Measurements from ENCODE around the gene IGF1R. TPM values are rescaled to one million over a fixed set of nuclear protein-coding genes. Genes with fewer than 3 reads are reported as not detected.
"Not testable (repeated sequence)": the region's sequence is repeated elsewhere in the genome, so short reads cannot be mapped to it uniquely, and the experiment has no call there.

The IGF1R gene
- total RNA-seq, 6 donors from 2014 or later = 31.0 to 142 (median 63.8) TPM

- ATAC-seq (ENCODE audit: low FRiP score in 2 of 2) (no peak), DNase-seq (no peak)
- no peaks in the 10 kb centered on the region for H3K27me3 ChIP-seq
- H3K36me3 ChIP-seq = peaks cover 0 to 85% (median 51%) of the 10 kb centered on the region in 4 donors
- peaks cover 0 to 10% (median 2%) of the 10 kb centered on the region in 4 donors for H3K4me1 ChIP-seq
- H3K27ac ChIP-seq = no peak overlapping the region
- TF ChIP-seq POLR2A (IDR thresholded peaks at IDR 0.05) (no peak), POLR2AphosphoS5 (IDR thresholded peaks at IDR 0.05) (no peak), EP300 (IDR thresholded peaks at IDR 0.05) (no peak)
- TF ChIP-seq, protein P1, sequence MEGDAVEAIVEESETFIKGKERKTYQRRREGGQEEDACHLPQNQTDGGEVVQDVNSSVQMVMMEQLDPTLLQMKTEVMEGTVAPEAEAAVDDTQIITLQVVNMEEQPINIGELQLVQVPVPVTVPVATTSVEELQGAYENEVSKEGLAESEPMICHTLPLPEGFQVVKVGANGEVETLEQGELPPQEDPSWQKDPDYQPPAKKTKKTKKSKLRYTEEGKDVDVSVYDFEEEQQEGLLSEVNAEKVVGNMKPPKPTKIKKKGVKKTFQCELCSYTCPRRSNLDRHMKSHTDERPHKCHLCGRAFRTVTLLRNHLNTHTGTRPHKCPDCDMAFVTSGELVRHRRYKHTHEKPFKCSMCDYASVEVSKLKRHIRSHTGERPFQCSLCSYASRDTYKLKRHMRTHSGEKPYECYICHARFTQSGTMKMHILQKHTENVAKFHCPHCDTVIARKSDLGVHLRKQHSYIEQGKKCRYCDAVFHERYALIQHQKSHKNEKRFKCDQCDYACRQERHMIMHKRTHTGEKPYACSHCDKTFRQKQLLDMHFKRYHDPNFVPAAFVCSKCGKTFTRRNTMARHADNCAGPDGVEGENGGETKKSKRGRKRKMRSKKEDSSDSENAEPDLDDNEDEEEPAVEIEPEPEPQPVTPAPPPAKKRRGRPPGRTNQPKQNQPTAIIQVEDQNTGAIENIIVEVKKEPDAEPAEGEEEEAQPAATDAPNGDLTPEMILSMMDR (IDR thresholded peaks at IDR 0.05) = no peak
- no peak overlapping the region for H3K4me3 ChIP-seq
- 92 to 93% methylated on average over 3 of the region's 3 CpGs for WGBS, 2 donors
- peaks cover 0 to 9% (median 3%) of the 10 kb centered on the region in 4 donors for H3K9me3 ChIP-seq
Measured at GRCh38 chr15:98959640-98960007, 311.3 kb downstream of the IGF1R start.

DNA sequence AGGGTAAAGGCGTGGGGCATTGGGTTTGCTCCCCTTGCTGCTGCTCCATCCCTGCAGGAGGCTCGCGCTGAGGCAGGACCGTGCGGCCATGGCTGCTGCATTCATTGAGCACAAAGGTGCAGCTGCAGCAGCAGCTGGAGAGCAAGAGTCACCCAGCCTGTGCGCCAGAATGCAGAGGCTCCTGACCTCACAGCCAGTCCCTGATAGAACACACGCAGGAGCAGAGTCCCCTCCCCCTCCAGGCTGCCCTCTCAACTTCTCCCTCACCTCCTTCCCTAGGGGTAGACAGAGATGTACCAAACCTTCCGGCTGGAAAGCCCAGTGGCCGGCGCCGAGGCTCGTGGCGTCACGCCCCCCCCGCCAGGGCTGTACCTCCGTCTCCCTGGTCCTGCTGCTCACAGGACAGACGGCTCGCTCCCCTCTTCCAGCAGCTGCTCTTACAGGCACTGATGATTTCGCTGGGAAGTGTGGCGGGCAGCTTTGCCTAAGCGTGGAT lies 312.3 kb downstream of the IGF1R start:
- Histone ChIP-seq H3K27ac (no peak overlapping the region), H3K9me3 (peaks cover 0 to 9% (median 3%) of the 10 kb centered on the region in 4 donors), H3K4me3 (no peak overlapping the region), H3K4me1 (peaks cover 0 to 7% (median 0%) of the 10 kb centered on the region in 4 donors), H3K27me3 (no peaks in the 10 kb centered on the region), H3K36me3 (peaks cover 0 to 77% (median 51%) of the 10 kb centered on the region in 4 donors)
- ATAC-seq (ENCODE audit: low FRiP score in 2 of 2) = no peak
- WGBS, 2 donors = 94 to 97% methylated on average over 18 to 21 of the region's 21 CpGs
- DNase-seq = peak in 1 of 2 donors; percentile 72
- TF ChIP-seq EP300 (IDR thresholded peaks at IDR 0.05) (no peak), POLR2AphosphoS5 (IDR thresholded peaks at IDR 0.05) (no peak), POLR2A (IDR thresholded peaks at IDR 0.05) (no peak)
- TF ChIP-seq, protein P1 (IDR thresholded peaks at IDR 0.05) = no peak

DNA sequence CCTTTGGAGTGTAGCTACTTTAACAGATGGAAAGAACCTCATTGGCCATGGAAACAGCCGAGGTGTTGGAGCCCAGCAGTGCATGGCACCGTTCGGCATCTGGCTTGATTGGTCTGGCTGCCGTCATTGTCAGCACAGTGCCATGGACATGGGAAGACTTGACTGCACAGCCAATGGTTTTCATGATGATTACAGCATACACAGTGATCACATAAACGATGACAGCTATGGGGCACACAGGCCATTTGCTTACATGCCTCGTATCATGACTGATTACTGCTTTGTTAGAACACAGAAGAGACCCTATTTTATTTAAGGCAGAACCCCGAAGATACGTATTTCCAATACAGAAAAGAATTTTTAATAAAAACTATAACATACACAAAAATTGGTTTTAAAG lies 315.1 kb downstream of the IGF1R start:
- H3K27me3 ChIP-seq = no peaks in the 10 kb centered on the region
- peaks cover 0 to 9% (median 3%) of the 10 kb centered on the region in 4 donors for H3K9me3 ChIP-seq
- no peak overlapping the region for H3K4me3 ChIP-seq
- DNase-seq = no peak
- 84 to 96% methylated on average over 8 of the region's 8 CpGs for WGBS, 2 donors
- peaks cover 0 to 51% (median 35%) of the 10 kb centered on the region in 4 donors for H3K36me3 ChIP-seq
- no peak for ATAC-seq (ENCODE audit: low FRiP score in 2 of 2)
- H3K4me1 ChIP-seq = no peaks in the 10 kb centered on the region
- no peak overlapping the region for H3K27ac ChIP-seq
- TF ChIP-seq EP300 (IDR thresholded peaks at IDR 0.05) = no peak
- TF ChIP-seq, protein P1 (IDR thresholded peaks at IDR 0.05) = no peak
- TF ChIP-seq POLR2A (IDR thresholded peaks at IDR 0.05) = no peak
- TF ChIP-seq POLR2AphosphoS5 (IDR thresholded peaks at IDR 0.05) = no peak

DNA sequence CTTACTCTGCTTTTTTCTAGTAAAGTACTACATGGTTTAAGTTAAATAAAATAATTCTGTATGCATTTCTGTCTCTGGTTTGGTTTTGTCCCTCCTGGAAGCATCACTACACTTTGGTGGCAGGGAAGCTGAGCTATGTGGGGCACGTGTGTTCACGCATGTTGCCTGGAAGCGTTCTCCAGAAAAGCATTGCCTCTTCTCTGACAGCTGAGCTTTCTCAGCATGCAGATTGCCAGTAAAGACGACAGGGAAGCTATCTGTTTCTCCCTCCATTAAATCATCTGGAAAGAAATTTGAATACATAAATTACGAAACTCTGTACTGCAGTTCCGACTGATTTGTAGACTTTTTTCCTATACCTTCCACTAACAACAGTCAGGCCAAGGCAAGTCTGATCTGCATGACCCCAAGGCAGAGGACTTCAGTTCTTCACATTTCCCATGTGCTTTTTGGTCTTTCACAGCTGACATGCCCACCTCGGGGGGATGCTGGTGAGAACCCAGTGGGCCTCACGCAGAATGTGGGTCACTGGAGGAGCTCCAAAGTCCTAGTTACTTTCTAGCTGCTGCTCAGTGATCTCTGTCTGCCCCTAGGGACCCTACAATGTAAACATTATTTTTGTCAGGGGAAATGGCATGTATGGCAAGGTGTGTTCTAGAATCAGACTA lies 316.3 kb downstream of the IGF1R start:
- ATAC-seq (ENCODE audit: low FRiP score in 2 of 2) = no peak
- no peak for DNase-seq
- Histone ChIP-seq H3K9me3 (peaks cover 0 to 9% (median 3%) of the 10 kb centered on the region in 4 donors), H3K27me3 (no peaks in the 10 kb centered on the region), H3K4me3 (no peak overlapping the region), H3K27ac (no peak overlapping the region), H3K4me1 (no peaks in the 10 kb centered on the region), H3K36me3 (peaks cover 0 to 40% (median 26%) of the 10 kb centered on the region in 4 donors)
- 71 to 76% methylated on average over 8 of the region's 8 CpGs for WGBS, 2 donors
- TF ChIP-seq, protein P1 (IDR thresholded peaks at IDR 0.05) = no peak
- TF ChIP-seq POLR2AphosphoS5 (IDR thresholded peaks at IDR 0.05) (no peak), EP300 (IDR thresholded peaks at IDR 0.05) (no peak), POLR2A (IDR thresholded peaks at IDR 0.05) (no peak)

GRCh38 chr15:98965134-98965491 lies 316.8 kb downstream of the IGF1R start:
- not testable (repeated sequence) for H3K4me1 ChIP-seq; ATAC-seq (ENCODE audit: low FRiP score in 2 of 2); H3K4me3 ChIP-seq; H3K27ac ChIP-seq; H3K27me3 ChIP-seq; H3K9me3 ChIP-seq; DNase-seq
- H3K36me3 ChIP-seq = peaks cover 0 to 35% (median 24%) of the 10 kb centered on the region in 4 donors
- 93 to 96% methylated on average over 4 of the region's 4 CpGs for WGBS, 2 donors
